Fibroblast of gingiva (primary cell): ENCODE results near the gene SLC17A9.

Source experiments
- DNase-seq: peaks from one replicate; pipeline ENCODE4 v3.0.0-alpha.2; 2011; ENCODE audit warnings: low read depth

Gene SLC17A9

DNA sequence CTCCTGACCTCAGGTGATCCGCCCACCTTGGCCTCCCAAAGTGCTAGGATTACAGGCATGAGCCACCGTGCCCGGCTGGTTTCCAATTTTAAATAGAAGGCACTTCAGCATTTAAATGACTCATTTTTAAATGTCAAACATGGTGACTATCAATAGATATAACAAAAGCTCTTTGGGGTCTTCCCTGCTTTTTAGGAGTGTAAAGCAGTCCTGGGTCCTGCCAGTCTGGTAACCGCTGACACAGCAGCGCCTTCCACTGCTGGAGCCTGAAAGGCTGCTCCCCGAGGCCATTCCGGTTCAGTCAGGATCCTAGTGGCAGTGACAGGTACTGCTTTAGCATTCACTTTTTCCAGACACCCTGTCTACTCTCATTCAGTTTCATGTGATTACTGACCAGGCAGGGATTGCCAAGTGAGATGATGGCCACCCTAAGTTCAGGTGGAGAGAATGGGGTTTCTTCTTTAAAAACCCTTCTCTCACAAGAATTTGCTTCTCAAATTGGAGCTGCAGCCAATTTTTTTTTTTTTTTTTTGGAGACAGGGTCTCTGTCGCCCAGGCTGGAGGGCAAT is 31.3 kb upstream of the SLC17A9 start:
- DNase-seq, result peak; percentile 29

DNA sequence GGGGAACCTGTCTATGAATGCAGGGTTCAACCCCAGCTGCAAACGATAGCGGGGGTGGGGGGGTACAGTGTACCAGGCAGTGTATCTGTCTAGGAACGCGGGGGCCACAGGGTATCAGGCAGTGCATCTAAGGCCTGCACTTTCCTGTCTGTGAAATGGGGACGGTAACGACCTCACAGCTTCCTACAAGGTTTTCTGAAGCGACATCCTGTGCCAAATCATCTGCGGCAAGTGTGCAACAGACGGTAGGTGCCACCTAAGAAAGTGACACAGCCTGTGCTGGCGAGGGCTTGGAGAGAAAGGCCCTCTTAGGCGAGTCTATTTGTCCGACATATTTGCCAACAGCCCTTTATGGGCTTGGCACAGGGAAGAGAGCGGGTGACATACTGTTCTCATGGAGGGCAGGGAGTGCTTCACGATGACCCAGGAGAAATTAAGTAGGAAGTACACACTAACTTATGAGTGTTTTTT is 30.0 kb upstream of the SLC17A9 start:
- DNase-seq, result no peak

DNA sequence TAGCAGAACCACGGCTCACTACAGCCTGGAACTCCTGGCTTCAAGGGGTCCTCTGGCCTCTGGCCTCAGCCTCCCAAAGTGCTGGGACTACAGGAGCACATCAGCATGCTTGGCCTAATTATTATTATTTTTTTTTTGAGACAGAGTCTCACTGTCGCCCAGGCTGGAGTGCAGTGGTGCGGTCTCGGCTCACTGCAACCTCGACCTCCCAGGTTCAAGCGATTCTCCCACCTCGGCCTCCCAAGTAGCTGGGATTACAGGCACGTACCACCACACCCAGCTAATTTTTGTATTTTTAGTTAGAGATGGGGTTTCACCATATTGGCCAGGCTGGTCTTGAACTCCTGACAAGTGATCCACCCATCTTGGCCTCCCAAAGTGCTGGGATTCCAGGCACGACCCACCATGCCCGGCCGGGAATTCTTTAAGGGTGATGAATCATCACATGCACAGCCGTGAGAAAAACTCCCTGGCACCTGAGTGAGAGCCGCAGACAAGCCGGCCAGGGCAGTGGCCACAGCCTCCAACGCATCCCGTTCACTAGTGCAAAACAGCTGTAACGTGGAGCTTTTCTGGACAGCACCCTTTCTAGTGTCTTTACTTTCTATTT is 29.3 kb upstream of the SLC17A9 start:
- peak; percentile 71 for DNase-seq

DNA sequence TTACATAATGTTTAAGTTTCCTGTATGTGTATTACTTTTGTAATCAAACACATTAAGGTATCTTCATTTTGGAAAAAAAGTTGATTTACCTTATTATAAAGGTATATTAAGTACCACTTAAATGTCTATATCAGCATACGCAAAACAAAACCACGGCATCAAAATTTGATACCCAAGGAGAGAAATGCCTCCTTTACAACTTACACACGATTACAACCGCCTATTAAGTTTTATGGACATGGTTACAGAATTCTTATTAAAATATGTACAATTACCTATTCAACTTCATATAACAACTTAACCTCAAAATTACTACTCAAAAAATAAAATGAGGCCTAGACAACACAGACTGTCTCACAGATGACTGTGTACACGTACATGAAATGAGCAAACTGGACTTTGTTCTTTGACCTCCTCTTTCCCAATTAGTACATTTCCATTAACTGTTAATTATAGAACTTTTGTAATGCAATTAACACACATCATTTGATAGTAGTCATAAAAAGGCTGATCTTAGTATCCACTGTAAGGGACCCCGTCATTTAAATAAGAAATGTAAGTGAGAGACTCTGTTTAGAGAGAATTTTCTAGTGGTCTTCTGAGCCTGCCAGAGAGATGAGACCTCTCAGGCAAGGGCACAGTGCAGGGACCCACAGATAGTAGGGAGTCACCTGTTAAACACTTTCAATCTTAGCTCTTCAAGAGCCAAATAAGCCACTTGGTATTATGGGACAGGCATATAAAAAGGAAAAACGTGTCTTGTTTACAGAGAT is 28.7 kb upstream of the SLC17A9 start:
- DNase-seq, result no peak

DNA sequence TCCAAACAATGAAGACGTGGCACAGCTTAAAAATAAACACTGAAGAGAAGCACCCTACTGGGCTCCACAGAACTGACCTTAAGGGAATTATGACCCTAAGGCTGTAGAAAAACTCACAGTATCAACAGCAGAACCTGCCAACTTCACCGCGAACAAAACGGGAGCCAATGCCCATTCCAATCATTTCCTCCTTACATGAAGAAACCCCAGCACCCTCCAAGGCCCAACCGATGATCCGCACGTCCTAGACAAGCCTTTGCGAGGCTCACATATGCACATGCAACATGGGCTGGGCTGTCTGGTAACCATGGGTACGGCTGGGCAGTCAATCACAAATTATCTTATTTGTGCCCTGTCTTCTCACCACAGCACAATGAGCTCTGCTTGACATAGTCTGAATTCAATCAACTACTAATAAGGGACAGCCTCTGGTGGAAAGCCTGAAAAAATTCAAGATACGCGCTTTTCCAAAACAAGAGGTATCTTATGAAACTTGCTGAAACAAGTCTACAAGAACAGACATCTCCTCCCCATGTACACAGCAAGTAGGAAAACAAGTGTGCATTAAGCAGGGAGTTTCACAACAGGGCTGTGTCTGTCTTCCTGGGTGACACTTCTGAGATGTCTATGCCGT is 27.9 kb upstream of the SLC17A9 start:
- peak; percentile 56 for DNase-seq

DNA sequence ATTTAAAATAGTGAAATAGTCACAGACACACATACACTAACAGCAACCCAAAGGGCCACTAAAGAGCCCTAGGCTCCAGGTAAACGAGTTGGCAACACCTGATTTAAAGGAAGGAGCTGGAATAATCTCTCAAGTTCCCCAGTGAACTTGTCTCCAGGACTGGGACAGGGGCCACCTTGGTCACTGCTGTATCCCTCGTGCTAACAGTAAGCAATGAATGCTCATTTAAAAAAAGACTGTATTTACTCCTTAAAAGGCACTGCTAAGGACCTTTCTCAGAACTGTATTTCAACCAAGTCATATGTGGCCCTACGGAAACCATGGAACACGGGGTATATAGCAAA is 27.5 kb upstream of the SLC17A9 start:
- no peak for DNase-seq

DNA sequence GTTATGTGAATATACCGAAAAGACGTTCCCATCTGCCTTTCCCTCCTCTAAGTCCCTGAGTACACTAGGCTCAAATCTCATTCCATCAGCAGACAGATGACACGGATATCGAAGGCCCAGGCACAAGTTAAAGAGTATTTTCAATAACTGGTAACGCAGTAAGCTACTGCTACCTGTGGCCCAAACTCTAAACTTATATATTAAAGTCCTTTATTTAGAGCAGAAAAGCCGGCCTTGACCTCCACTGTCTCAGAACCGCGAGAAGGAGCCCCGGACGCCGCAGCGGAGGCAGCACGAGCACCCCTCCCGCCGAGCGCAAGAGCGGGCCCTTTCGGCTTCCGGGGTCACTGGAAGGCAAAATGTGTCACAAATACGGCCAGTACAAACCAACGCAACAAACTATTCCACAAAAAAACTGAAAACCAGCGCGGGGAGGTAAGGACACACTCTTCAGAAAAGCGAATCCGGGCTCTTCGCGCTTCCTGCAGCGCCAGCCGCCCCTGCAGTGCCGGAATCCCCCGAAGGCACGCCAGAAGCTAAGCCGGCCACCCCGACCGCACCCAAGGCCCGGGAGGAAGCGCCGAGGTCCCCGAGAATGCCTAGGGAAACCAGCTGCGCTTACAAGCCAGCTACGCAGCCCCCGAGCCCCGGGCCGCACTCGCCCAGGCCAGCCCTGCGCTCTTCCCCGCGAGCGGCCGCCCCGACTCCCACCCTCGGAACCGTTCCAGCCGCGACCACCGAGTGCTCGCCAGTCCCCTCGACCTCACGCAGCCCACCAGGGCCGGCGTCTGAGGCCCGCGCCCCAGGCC is 26.9 kb upstream of the SLC17A9 start:
- no peak for DNase-seq

DNA sequence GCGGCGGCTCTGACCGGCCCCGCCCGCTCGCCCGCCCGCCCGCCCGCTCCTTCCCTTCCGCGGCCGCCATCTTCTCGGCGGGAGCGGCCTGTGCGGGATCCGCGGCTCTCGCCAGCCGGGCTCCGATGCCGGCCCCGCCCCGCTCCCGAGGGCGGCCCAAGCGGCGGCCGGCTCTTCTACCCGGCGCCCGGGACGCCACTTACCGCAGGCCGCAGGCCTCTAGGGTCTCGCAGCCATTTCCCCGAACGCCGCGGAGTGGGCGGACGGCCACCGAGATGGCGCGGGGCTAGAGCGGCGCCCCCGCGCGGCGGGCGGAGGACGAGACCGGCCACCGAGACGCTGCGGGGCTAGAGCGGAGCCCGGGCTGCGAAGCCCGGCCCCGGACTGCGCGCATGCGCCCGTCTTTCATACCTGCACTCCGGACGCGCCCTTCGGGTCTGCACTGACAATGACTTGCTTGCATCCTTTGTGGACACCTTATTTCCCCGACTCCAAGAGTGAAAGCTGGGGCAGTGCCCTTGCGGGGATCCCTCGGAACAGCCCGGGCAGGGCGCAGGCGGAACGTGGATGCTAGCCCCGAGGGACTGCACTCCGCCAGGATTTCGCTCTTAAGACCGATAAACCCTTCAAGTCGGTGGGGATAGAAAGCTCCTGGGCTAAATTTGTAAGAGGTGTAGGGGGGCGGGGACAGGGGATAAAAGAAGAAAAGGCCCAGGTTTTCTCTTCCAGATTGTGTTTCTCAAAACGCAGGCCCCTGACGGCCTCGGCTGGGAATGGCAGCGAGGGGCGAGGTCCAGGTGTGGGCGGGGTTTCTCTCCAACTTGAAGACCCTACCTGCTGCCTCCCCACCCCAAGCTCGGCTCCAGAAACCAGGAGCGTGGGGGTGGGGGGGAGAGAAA is 26.0 kb upstream of the SLC17A9 start, which contains the start of gene DIDO1:
TSS of gene DIDO1 (minus strand) at position 277 of the 899 bp plus-strand sequence.
- DNase-seq, result peak; percentile 77

DNA sequence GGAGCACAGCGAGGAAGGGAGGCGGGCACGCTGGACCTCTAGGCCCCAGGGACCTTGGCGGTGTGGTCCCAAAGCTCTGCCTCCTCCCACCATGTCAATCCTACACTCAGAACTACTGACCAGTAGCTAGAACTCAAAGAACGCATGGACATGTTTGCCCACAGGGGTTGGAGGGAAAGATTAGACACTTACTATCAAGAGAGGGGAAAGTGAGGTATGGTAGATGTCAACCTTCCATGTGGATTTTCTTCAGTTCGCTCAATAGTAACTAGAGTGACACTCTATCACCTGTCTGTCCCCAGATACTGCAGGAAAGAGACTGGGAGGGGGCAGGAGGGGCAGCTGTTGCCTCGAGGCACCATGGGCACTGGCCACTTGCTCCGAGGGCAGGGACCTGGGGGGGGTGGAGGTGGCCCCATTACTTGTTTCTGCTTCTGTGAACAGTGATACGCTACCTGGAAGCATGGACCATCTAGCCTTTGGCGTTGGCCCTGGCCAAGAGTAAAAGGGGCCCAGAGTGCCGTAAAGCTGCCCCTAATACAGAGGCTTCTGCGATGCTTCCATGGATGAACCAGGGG is 25.3 kb upstream of the SLC17A9 start:
- no peak for DNase-seq

DNA sequence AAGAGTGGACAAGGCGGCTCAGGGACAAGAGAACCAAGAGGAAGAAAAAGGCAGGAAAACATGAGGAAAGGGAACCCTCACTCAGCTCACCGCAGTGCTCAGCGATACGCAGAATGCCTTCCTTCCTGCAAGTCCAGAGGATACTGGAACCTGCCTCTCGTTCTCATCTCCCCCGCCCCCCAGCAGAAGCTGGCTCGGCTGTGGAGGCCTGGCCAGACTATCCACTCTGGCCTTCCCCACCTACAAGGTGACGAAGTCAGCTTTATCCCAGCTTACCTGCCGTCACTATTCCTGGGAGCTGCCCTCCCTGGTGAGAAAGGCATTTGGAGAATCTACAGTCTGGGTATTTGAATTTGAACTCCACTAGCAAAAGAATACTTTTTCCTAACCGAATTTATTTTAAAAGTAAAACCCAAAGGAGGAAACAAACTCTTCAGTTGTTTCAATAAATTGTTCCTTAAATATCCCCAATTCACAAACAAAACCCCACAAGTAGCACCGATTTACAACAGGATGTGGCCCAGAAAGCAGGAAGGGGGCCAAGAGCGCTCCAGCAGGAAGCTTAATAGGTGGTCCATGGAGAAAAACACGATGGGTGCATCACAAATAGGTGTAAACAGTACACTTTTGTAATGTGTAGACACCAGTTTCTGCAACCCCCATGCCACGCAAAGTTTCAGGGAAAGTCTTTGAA is 24.1 kb upstream of the SLC17A9 start:
- no peak for DNase-seq

DNA sequence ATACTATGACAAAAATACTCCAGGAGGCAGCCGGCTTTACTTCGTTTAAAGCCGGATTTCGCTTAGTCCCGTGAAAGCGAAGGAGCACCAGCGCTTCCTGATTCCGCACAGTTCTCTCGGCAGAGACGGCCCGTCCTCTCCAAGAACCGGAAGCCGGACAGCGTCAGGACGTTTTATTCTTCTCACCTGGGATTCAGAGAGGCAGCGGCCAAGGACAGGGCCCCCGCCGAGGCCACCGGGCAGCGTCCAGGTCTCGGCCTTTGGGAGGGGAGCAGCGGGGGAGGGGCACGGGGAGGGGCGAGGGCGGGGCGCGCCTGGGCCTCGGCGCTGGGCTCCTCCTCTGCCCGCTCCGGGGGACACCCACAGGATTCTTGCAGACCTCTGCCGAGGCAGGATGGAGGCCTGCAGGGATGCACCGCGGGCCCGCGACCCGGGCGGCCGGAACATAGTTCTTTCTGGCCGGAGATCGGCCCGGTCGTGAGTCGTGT is 23.4 kb upstream of the SLC17A9 start:
- DNase-seq, result peak; percentile 62

DNA sequence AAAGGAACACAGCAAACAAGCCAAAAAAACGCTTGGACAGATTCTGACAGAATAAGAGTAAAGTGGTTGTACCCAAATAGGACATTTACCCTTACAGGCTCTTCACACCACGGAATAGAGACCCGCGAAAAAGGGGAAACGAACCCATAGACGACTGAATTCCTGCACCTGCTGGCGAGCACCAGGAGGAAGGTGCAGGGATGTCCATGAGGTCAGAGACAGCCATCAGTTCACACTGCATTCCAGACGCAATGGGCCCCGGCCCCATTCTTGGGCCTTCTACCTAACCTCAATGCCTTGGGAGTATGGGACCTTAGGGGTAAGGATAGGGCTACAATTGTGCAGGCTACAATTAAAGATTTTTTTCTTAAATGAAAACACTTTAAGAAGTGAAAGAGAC is 21.0 kb upstream of the SLC17A9 start:
- DNase-seq, result no peak

DNA sequence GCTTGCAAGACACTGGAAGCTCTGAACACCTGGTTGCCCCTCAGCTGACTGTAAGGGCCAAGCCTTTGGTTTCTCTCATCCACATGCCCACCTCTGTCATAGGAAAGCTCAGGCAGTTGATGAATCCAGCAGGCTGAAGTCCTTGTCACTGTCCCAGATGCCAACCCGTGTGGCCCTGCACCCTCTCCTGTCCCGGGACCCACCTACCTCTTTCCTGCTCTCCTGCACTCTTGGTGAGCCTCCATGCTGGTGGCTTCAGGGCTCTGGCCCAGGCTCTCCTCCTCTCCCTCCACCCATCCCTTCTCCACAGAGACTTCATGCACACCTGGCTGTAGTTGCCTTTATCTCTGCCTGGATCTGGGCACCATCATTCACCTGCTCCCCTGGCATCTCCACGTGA is 18.5 kb upstream of the SLC17A9 start:
- DNase-seq, result no peak

DNA sequence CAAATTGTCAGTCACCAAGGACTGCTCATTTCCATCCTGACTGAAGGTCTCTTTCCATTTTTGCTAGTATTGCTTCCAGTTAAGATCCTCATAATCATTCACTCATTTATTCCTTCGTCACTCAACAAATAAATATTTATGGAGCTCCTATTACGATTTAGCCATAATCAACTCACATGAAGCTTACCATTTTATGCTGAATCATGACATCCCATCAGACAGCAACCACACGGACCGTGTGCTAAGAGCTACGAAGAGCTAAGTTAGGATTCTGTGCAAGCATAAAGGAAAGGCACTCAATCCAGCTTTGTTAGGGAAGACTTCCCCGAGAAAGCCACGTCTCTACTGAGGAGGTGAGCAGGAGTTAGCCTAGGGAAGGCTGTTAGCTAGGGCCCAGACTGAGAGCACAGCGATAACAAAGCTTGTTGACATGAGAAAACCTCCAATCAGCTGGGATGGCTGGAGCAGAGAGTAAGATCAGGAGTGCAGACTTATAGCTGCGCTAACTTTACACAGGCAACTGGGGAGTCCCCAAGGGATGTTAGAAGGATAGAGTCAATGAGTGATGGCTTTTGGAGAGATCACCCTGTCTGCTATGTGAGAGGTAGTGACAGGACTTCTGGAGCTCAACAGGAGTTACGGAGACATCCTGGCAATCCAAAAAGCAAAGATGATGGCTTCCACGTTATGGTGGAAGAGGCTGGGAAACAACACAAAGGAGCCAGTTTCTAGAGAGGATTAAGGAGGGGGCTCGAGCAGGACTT is 17.1 kb upstream of the SLC17A9 start:
- no peak for DNase-seq

DNA sequence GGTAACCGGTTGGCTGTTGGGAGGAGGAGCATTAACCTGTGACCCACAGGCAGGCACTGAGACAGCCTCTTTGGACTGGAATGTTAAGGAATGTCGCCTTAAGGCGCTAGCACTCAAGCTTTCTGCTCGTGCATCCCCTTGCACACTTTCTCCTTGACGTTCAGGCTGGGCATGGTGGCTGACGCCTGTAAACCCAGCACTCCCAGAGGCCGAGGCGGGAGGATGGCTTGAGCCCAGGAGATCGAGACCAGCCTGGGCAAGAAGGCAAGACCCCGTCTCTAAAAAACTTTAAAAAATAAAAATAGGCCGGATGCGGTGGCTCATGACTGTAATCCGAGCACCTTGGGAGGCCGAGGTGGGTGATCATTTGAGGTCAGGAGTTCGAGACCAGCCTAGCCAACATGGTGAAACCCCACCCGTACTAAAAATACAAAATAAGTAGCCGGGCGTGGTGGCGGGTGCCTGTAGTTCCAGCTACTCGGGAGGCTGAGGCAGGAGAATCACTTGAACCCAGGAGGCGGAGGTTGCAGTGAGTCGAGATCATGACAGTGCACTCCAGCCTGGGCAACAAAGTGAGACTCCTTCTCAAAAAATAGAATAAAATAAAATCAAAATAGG is 16.4 kb upstream of the SLC17A9 start:
- no peak for DNase-seq

DNA sequence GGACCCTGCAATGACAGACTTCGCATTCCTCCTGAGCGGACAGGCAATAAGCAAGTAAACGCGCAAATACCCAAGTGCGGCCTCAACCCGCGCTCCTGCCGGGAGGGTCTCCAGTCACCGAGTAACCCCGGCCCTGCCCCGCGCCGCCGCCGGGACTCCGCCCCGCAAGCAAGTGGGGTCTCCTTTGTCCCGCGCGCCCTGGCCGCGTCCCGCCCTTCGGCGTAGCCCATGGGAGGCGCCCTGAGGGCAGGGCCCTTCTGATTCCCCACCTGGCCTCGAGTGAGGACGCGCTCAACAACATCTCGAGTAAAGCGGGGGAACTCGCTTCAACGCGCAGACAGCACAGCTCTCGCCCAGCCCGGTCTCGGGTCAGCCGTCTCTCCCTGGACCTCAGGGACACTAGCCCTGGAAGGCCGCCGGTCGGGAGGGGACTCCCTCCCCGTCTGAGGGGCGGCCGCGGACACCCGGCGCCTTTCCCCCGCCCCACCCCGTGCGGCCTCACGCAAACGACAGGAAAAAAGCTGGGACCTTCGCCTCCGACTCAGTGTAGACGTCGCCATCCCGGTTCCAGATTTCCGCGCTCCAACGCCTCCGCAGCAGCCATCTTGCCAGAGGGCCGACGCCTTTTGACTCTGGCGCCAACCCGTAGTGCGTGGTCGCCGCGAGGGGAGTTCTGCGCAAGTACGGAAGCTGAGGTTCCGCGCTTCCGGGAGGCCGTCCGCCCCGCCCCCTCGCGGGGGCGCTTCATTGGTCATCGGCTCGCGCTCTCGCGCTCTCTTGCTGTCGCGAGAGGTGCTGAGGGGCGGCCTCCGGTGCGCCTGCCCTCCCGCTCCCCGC is 15.0 kb upstream of the SLC17A9 start:
- peak; percentile 96 for DNase-seq

DNA sequence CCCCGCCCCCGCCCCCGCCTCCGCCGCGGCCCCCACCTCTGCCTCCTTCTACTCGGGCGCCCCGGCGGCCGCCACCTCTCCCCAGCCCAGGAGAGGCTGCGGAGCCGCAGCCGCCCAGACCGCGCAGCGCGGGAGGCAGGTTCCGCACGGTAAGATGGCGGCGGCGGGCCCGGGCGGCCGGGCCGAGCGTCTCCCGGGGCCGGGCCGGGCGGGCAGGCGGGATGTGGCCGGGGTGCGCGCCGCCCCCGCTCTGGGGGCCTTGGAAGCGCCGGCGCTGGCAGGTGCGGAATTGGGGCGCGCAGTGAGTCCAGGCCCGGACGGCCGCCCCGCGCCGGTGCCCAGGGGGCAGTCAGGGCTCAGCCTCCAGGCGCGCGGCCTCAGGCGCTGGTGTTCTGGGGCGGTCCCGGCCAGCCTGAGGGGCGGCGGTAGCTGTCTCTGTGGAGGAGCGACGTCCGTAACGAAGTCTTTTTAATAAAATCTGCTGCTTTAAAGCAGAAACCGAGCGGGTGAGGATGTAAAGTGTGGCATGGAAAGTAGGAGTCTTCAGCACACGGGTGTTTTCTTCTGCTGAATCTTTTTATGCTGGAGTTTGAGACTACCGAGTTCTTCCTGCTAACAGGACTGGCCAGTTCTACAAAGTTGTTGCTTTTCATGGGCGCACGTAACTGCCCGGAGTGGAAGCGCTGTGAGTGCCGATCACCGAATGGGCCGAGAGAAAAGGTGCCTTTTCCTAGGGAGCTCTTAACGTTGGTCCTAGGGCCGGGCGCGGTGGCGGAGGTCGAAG is 14.2 kb upstream of the SLC17A9 start, which contains the start of gene GID8:
TSS of gene GID8 (plus strand) at position 43 of the 784 bp plus-strand sequence. CDS start 3,356 bp downstream, outside the sequence.
- peak; percentile 43 for DNase-seq
